ENCODE results near the gene JAKMIP1.

Gene JAKMIP1

DNA sequence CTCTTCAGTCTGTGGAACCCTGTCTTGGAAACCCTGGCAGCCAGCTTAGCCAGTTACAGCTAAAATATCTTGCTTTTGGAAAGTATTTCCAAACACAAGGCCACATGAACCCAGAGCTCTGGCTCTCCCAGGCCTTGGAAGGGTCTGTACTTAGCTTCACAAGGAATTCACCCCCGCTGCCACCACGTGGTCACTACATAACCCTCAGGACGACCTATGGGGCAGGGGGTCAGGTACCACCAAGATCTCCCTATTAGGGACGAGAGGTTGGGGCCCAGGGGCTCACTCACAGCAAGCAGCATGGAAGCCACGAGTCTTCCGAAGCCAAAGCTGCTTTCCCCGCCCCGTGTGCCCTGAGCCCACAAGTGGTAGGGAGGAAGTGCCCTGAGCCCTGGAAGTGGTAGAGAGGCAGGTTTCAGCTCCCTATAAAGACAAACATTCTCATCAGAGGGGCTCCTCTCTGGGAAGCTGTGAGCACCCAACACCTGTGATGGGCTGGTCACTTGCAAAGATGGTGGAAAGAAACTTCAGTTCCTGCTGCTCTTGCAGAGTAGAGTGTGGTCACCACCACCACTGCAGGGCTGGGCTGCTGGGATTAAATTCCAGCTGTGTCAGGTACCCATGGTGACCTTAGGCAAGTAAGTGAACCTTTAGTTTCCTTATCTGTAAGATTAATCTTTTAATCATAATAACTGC is 4.7 kb upstream of the JAKMIP1 start:
- DNase-seq (ENCODE audit: low read depth in 1 of 2, low spot score in 1 of 2), result no peak

DNA sequence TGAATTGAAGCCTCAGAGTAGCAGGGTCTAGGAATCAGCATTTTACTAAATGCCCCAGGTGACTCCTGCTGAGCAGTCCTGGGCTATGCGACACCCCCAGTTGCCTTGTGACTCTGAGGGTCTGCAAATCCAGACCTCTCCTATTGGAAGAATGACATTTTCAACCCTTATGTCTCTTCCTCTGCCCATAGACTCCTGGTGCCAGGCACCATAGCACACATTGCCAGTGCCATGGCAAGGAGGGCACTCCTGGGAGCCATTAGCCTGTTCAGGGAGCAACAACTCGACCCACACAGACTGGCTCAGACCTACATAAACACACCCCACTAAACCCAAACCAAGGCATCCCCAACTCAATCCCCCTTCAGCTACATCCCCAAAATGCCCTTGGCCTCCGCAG is 3.7 kb upstream of the JAKMIP1 start:
- DNase-seq (ENCODE audit: low read depth in 1 of 2, low spot score in 1 of 2), result no peak

DNA sequence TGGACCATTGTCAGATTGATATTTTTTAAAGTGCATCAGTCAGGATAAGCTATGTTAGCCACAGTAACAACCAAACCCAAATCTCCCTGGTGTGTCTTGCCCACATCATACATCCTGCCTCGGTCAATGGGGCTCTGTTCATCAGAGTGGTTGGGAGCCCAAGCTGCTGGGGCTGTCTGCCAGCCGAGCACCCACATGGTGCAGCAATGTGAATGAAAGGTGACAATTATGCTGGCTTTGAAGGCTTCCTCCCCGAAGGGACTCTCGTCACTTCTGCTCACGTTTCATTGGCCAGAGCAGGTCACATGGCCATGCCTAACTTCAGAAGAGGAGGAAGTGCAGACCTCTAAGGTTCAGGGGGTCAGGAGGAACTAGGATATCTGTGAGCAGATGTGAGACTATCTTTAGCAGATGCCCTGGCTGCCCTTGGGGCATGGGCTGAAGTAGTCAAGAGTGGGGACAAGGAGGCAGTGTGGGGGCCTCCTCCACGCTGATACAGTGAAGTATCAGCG is 1.3 kb upstream of the JAKMIP1 start:
- no peak for DNase-seq (ENCODE audit: low read depth in 1 of 2, low spot score in 1 of 2)

DNA sequence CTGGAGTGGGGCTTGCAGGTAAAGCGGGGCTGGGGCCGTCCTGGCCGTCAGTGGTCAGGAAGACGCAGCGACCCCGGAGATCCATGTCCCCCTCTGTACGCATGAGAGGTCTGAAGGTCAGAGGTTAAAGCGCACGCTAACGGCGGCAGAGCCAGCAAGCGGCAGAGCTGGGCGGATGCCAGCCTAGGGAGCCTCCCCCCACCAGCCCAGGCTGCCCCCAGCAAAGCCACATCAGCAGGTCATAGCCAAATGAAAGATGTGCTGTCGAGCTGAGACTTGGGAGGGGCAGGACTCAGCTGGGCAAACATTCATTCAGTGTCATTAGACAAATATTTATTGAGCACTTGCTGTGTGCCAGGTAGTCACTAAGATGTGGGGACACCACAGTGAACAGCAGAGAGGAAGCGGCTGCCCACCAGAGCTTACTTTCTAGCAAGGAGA is 593 bp upstream of the JAKMIP1 start:
- DNase-seq (ENCODE audit: low read depth in 1 of 2, low spot score in 1 of 2), result no peak

DNA sequence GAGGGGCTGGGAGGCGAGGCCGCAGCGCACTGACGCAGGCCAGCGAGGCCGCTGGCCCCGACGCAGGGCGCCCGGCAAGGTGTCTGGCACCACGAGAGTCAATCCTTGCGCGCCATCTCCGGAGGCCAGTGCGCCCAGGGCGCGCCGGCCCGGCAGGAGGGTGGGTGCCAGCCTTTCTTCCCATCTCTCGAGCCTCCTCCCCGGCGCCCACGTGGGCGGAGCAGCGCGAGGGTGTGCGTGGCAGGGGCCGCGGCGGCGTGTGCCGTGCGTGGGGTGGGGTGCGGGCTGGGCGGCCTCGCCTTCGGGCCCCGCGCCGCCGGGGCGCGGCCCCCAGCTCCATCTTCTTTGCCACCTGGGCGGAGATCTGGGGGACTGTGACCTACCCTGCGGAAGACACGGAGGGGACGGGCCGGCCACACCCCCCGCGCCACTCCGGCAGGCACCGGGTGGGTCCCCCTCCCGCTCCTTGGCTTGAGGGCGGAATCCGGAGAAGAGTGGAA is 877 bp downstream of the JAKMIP1 start:
- no peak for DNase-seq (ENCODE audit: low read depth in 1 of 2, low spot score in 1 of 2)

DNA sequence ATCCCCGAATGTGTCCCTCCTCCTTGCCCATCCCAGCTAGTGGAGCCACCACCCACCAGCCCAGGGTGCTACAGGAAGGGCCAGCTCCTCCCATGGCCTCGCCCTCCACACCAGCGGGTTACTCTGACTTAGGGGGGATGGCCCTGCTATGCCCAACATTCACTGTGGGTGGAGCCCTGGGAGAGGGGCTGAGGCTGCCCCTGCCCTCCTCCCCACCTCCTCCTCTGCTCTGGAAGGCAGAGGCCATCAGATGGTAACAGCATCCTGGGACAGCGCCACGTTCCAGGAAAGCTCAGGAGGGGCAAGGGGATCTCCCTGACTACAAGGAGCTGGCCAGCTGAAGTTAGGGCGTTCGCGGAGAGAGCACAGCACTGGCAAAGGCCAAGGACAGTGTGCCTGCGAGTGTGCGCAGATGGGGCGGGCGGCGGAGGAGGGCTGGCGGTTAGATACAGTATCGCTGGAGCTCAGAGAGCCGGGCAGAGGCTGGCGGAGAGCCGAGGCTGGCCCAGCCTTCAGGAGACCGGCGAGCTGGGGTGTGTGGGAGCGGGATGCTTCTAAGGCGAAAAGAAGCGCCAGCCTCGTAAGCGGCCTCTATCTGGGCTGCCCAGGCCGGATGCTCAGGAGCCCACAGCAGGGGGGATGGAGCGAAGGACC is 1.5 kb downstream of the JAKMIP1 start:
- no peak for DNase-seq (ENCODE audit: low read depth in 1 of 2, low spot score in 1 of 2)

DNA sequence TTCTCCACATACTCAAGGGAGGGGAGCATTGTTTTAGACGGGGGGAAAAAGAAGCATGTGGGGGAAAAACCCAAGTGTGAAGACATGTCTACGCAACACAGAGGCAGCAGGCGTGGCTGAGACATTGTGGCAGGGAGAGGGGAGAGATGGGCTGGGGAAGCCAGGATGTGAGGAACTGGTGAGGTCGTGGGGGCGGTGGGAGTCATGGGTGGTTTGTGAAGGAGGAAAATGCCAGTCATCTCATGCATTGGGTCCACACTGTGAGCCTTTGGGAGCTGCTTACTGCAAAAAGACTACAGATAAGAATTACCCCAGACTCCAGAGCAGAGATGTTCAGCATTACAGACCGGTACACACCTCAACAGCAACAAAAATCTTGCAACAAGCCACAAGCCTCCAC is 2.1 kb downstream of the JAKMIP1 start:
- no peak for DNase-seq (ENCODE audit: low read depth in 1 of 2, low spot score in 1 of 2)

DNA sequence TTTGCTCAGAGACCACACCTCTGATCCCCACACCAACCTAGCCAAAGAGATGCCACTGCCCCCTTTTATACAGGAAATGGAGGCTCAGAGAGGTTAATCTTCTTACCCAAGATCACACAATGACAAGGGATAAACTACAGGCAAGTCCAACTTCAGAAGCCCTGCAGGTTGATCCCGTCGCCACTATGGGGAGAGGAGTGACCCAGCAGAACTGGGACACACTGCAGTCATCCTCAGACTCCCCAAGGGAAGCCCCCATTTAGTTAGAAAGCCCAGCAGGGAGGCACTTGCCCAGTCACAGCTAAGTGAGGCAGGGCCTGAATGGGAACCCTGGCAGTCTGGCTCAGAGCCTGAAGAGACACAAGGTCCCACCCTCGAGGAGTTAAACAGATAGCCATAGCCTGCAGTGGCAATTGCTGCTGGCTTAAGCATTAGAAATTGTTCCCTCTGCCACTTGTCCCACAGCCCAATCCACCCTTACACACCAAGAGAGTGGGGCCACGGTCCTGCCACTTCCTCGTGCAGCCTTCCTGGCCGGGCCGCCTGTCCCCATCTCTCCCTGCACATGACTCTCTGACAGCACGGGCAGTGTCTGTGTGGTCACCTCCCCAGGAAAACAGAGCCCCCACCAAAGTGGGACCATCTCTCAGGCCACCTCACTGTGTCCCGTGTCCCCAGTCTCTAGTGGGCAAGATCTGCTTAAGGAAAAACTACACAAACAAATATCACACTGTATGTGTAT is 2.7 kb downstream of the JAKMIP1 start:
- DNase-seq (ENCODE audit: low read depth in 1 of 2, low spot score in 1 of 2), result no peak

DNA sequence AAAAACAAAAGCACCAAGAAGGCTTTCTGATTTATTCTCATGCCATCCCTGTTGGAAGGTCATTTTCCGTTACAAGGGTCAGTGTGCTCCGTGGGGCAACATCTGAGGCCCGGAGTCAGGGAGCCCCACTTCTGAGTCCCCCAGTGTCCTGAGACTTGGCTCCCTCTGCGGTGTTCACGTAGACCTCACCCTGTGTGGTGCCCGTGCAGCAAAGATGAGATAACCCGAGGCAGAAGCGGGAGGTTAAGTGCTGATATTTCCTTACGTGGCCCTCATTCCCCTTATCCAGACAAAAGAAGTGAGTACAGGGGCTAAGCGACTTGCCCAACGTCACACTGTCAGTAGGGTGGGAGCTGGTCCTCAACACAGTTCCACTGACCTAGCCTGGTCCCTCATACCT is 3.5 kb downstream of the JAKMIP1 start:
- DNase-seq (ENCODE audit: low read depth in 1 of 2, low spot score in 1 of 2), result no peak

DNA sequence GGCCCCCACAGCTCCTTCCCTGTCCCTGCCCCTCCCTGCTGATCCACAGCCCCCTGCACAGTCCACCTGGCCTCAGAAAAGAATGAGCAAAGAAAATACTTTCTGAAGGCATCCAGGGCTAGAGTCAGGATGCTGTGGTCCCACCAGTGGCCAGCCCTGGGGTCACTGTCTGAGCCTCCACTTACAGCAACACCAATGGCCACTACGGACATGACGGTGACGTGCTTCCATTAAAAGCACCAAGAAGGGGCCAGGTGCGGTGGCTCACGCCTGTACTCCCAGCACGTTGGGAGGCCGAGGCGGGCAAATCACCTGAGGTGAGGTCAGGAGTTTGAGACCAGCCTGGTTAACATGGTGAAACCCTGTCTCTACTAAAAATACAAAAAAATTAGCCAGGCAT is 4.0 kb downstream of the JAKMIP1 start:
- DNase-seq (ENCODE audit: low read depth in 1 of 2, low spot score in 1 of 2), result no peak

DNA sequence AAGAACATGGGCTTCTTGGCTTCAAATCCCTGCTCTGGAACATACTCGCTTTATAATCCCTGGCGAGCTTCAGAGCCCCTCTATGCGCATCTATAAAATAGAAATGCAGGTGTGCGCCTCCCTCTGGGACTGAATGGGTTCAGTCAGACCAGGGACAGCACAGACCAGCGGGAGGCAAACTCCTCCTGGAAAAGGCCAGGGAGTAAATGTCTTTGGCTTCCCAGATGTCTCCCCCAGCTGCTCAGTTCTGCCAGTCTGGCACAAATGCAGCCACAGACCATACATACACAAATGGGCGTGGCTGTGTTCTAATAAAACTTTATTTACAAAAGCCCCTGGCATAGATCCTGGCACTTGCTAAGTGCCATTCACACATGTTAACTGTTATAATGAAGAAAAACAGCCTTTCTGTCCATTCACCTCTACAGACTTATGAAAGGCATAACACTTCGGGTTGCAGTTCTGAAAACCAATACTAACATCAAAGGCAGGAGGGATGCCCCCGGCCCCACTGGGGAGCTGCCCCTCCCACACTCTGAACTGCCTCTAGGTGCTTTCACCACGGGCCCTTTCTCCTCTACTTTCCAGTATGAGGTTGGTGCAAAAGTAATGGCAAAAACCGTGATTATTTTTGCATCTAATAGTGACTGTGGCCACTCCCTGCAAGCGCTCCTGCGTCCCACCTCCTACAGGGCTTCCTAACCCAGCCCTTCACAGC is 4.6 kb downstream of the JAKMIP1 start:
- no peak for DNase-seq (ENCODE audit: low read depth in 1 of 2, low spot score in 1 of 2)

DNA sequence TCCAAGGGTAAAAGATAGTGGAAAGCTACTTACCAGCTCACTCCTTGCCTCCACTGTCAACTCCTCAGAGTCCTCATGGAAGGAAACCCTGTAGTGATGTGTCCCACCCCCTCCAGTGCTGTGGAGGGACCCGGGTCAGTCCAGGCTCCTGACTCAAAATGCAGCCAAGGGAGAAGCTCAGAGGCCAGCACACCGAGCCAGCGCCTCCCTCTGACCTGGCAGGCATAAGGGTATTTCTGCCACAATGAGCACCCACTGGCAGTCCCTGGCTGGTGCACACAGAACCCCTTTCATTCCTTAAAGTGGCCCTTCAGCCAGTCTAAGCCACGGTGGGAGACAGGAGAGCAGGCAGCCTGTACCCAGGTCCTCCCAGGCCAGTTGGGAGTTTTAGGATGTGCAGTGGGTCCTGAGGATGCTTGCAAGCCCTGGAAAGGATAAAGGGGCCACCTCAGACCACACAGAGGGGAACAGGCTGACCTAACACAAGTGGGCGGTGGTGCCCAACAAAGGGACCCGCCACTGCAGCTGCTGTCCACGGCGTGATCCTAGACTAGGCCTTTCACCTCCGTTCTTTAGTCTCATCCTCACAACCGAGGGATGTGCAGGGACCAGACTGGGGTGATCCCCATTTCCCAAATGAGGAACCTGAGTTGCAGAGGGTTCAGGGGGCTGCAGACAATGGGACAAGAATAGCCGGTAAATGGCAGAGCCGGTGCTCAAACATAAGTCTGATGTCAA is 5.7 kb downstream of the JAKMIP1 start:
- no peak for DNase-seq (ENCODE audit: low read depth in 1 of 2, low spot score in 1 of 2)

DNA sequence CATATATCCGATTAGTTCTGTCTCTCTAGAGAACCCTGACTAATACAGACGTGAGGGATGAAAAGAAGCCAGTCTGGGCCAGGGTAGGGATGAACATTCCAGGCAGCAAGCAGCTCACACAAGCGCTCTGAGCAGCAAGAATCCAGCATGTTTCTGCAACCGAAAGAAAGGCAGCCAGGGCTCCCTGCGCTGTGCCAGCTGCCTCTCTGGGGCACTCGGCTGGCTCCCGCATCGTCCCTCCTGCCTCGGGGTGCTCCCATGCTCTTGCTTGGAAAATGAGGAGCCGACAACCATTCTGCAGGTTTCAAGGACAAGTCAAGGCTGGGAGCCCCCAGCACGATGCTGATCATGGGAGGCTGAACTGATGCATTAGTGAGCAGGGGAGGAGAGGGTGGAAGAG is 7.0 kb downstream of the JAKMIP1 start:
- DNase-seq (ENCODE audit: low read depth in 1 of 2, low spot score in 1 of 2), result no peak

DNA sequence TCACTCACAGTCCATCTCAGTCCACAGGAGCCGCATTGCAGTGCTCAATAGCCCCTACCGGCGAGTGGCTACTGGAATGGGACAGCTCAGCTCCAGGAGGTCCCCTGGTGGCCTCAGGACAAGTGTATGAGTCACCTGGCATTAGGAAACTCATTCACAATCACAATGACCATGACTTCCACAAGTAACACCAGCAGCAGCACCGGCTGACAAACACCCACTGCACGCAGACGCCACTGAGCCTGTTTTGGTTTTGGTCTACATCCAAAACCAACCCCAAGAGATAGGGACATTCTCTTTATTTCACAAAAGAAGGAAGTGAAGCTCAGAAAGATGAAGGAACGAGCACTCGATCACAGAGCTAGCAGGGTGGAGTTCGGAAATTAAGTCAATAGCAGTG is 8.1 kb downstream of the JAKMIP1 start:
- no peak for DNase-seq (ENCODE audit: low read depth in 1 of 2, low spot score in 1 of 2)

DNA sequence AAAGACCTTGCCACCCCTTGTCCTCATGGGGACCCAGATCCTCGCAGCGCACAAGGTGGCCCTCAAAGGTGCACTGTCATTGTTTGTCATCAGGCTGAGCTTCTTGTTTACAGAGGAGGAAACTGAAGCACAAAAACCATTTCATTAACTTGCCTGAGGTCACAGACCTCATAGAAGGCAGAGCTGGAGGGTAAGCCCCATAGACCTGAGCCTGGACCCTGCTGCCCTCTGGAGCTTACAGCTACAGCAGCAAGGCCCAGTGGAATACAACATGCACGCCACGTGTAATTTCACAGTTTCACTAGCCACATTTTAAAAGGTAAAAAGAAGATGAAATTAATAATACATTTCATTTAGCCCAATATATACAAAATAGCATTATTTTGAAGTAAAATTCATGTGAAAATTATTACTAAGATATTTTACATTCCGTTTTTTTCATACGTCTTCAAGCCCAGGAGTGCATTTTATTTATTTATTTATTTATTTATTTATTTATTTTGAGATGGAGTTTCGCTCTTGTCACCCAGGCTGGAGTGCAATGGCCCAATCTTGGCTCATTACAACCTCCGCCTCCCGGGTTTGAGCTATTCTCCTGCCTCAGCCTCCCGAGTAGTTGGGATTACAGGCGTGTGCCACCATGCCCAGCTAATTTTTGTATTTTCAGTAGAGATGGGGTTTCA is 8.8 kb downstream of the JAKMIP1 start:
- DNase-seq (ENCODE audit: low read depth in 1 of 2, low spot score in 1 of 2), result no peak

DNA sequence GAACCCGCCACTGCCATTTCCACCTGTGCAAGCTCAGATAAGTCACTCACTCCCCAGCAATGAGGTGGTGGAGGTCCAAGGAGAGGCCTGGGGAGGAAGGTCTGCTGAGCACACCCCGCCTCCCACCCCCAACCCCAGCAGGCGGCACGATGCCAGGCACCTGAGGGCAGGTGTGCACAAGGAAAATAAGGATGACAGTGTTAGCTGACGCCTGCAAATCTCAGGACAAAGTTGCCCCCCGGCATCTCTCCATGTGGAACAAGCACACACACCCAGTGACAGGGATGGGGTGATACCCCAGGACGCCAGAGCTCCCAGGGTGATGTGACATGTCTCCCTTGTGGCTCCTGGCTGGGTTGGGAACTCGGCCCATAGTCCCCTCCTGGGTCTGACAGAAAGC is 9.9 kb downstream of the JAKMIP1 start:
- no peak for DNase-seq (ENCODE audit: low read depth in 1 of 2, low spot score in 1 of 2)

DNA sequence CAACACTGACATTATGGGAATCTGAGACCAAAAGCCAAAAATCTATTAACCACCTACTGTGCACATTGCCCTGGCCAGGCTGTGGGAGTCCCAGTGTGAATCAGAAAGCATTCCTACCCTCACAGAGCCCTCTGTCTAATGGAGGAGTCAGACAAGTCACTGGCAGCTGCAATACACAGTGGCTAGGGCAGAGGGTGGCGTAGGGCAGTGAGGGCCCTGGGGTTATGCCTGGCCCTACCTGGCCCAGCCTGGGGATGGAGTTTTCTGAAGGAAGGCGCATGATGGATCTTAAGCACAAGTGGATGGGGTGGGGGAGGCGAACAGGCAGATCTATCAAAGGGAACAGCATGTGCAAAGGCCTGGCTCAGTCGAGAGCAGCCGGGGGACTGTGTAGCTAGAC is 10.8 kb downstream of the JAKMIP1 start:
- no peak for DNase-seq (ENCODE audit: low read depth in 1 of 2, low spot score in 1 of 2)

DNA sequence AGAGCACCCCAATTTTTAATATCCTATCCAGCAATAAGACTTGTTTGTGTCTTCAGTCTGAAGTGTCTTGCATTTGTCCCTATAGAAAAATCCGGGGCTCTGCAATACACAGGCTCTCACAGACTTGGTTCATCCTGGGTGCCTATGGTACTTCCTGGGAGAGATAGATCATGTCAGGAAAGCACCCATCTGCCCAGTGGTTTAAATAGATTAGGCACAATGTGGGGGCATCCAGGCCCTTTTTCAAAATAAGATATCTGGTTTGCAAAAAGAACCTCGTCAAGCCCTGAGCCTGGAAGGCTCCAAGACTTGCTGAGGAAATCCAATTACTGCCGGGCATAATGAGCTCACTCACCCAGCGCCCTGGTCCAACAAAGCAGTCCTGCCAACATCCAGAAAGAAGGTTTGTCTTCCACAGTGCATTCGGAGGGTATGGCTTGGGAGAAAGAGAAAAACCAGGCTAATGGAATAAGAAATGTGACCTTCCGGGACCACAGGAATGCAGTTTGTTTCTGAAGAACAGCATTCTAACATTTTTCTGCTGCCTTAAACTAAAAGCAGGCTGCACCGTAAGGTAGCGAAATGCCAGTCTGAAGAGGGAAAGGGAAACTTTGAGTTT is 11.6 kb downstream of the JAKMIP1 start:
- DNase-seq (ENCODE audit: low read depth in 1 of 2, low spot score in 1 of 2), result no peak

DNA sequence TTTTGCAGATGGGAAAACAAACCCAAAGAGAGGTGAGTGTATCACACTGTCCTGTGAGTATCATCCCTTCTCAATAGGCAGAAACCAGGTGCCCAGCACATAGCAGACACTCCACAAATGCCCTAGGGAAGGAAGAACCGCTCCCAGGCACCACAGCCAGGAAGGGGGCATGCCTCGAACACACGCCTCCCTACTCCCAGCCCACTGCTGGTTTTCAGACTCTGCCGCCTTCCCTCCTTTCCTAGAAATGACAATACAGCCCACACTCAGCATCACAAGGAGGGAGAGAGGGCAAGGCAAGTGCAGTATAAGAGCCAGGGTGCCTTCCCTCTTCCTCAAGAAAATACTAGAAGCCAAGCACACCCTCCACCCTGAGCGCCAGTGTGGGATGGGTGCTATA is 16.2 kb downstream of the JAKMIP1 start:
- DNase-seq (ENCODE audit: low read depth in 1 of 2, low spot score in 1 of 2), result no peak

DNA sequence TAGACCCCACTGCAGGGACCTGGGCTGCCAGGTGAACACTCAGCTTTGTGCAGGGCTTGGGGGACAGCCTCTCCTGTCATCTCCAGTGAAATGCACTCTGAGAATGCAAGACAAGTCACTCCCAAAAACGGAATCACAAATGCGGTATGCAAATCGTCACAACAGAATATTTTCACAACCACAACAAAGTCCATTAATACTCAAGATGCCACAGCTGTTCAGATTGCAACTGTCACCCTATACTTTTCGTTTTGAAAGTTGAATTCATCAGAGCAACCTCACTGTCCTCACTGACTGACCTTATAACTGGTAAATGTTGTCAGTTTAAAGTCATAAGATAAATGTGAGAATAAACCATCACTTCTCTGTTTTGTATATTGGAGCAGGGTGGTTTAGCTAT is 16.6 kb downstream of the JAKMIP1 start:
- no peak for DNase-seq (ENCODE audit: low read depth in 1 of 2, low spot score in 1 of 2)

Data from stimulated activated CD4-positive, alpha-beta T cell treated with anti-CD3 and anti-CD28 coated beads, Interleukin-15, amount 100 ng/mL, for 1 hour (primary cell).